ENCODE results near the gene MEP1A. TPM values are rescaled to one million over a fixed set of nuclear protein-coding genes. Genes with fewer than 3 reads are reported as not detected.
"Not testable (repeated sequence)": the region's sequence is repeated elsewhere in the genome, so short reads cannot be mapped to it uniquely, and the experiment has no call there.

Gene MEP1A
- total and polyA plus RNA-seq, 5 experiments from 2014 or later = not detected

DNA sequence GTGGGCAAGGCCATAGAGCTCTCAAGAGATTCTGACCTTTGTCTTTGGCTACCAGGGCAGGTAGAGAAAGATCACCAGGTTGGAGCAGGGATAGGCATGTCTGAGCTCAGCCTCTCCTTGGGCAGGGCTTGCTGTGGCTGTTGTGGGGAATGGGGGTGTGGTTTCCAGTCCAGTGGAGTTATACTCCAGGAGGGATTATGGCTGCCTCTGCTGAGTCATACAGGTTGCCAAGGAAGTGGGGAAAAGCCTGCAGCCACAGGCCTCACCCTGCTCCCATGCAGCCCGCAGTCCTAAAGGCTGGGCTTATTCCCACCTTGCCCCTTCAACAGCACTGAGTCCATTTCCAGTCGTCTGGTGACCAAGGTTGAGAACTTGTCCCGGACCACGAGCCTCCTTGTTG lies 21.9 kb downstream of the MEP1A start:
- DNase-seq = no peak
- POLR2A ChIA-PET = no interaction called here
- Mint-ChIP-seq H3K27me3 (peaks cover 24 to 60% (median 34%) of the 10 kb centered on the region in 5 donors), H3K36me3 (peaks cover 0 to 2% (median 0%) of the 10 kb centered on the region in 3 donors), H3K4me3 (no peak overlapping the region), H3K9me3 (peaks cover 0 to 3% (median 0%) of the 10 kb centered on the region in 9 donors), H3K27ac (no peak overlapping the region), H3K4me1 (no peaks in the 10 kb centered on the region)
- ATAC-seq = no peak

DNA sequence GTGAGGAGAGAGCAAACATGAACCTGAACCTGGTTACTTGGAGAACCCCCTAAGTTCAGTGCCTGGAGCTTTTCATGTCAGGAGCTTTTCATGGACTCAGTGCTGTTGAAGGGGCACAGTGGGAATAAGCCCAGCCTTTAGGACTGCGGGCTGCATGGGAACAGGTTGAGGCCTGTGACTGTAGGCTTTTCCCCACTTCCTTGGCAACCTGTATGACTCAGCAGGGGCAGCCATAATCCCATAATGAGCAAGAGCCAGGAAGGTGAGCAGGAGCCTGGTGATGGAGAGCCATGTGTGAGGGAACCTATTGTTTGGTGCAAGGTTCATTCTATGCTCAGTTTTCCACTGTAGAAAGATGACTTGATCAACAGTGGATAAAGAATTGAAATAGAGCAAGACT lies 23.4 kb downstream of the MEP1A start:
- H3K36me3 Mint-ChIP-seq = peaks cover 0 to 2% (median 0%) of the 10 kb centered on the region in 3 donors
- H3K4me1 Mint-ChIP-seq = no peaks in the 10 kb centered on the region
- POLR2A ChIA-PET = no interaction called here
- H3K4me3 Mint-ChIP-seq = no peak overlapping the region
- ATAC-seq (no peak), DNase-seq (no peak)
- peaks cover 14 to 45% (median 28%) of the 10 kb centered on the region in 5 donors for H3K27me3 Mint-ChIP-seq
- H3K9me3 Mint-ChIP-seq = peaks cover 0 to 3% (median 0%) of the 10 kb centered on the region in 9 donors
- no peak overlapping the region for H3K27ac Mint-ChIP-seq

DNA sequence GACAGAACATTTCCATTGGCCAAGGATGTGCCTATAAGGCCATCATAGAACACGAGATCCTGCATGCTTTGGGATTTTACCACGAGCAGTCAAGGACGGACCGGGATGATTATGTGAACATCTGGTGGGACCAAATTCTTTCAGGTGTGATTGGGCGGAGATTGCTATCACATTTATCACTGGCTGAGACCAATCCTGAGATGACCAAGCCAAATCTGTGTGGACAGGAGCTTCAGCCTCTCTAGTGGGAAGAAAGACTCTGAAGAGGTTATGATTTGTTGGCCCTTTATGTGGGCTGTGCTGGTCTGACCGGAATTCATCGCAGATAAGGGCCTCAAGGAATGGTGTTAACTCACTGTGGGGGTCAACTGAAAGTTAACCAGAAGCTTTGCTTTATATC lies 26.4 kb downstream of the MEP1A start:
- Mint-ChIP-seq H3K9me3 (no peaks in the 10 kb centered on the region), H3K36me3 (no peaks in the 10 kb centered on the region), H3K4me1 (no peaks in the 10 kb centered on the region), H3K4me3 (no peak overlapping the region), H3K27ac (no peak overlapping the region), H3K27me3 (peaks cover 3 to 29% (median 12%) of the 10 kb centered on the region in 5 donors)
- DNase-seq (no peak), ATAC-seq (no peak)
- POLR2A ChIA-PET = no interaction called here

DNA sequence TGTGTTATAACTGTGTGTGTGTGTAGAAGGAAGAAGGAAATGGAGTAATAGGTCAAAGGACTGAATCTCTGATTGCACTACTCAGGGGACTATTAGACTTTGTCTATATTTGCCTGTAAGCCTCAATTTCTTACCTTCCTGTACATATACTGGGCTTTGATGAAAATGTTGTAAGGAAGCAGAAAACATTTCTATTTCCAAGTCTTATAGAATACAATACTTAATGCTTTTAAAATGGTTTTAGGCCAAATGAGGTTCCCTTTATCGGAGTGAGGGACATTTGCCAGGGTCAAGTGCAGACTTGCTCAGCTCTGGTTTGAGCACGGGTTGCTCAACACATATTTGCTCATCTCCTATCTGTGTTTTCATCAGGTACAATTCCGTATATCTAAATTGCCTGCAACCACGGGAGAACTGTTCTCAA lies 28.3 kb downstream of the MEP1A start:
- Mint-ChIP-seq H3K27ac (no peak overlapping the region), H3K9me3 (no peaks in the 10 kb centered on the region), H3K27me3 (peaks cover 2 to 29% (median 7%) of the 10 kb centered on the region in 5 donors), H3K36me3 (no peaks in the 10 kb centered on the region), H3K4me1 (no peaks in the 10 kb centered on the region), H3K4me3 (no peak overlapping the region)
- POLR2A ChIA-PET = no interaction called here
- DNase-seq = no peak
- ATAC-seq = no peak

DNA sequence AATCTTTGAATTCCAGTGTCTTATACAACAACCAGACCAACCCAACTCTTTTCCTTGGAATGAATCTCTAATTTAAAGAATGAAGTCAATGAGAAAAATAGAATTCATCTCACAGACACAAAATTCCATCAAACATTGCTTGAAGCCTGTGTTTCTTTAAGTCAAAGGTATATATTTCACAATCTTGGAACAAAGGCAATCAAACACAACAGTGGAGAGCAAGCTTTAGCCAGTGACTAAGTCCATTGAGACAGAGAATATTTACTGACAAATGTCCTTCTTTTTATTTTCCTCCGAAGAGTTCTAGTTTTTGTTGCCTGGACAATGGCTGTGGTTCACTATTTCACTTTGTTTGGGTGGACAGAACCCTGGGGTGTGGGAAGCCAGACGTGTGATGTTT lies 35.8 kb downstream of the MEP1A start:
- ATAC-seq (no peak), DNase-seq (no peak)
- H3K4me1 Mint-ChIP-seq = no peaks in the 10 kb centered on the region
- POLR2A ChIA-PET = no interaction called here
- peaks cover 5 to 31% (median 17%) of the 10 kb centered on the region in 5 donors for H3K27me3 Mint-ChIP-seq
- H3K36me3 Mint-ChIP-seq = no peaks in the 10 kb centered on the region
- no peak overlapping the region for H3K4me3 Mint-ChIP-seq
- no peaks in the 10 kb centered on the region for H3K9me3 Mint-ChIP-seq
- H3K27ac Mint-ChIP-seq = no peak overlapping the region

DNA sequence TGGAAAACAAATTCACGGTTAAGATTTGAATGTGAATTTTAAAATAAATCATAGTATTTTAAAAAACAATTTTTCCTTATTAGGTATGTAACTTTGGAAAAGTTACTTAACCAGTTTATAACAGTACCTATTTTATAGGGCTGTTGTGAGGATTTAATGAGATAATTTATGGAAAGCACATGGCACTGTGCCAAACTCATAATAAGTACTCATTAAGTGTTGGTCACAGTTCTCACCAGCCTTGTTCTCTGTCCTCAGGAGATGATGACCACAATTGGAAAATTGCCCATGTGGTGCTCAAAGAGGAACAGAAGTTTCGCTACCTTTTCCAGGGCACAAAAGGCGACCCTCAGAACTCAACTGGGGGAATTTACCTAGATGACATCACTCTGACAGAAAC lies 39.6 kb downstream of the MEP1A start:
- no peak overlapping the region for H3K27ac Mint-ChIP-seq
- H3K36me3 Mint-ChIP-seq = no peaks in the 10 kb centered on the region
- H3K4me3 Mint-ChIP-seq = no peak overlapping the region
- DNase-seq (no peak), ATAC-seq (no peak)
- peaks cover 5 to 18% (median 14%) of the 10 kb centered on the region in 5 donors for H3K27me3 Mint-ChIP-seq
- POLR2A ChIA-PET = no interaction called here
- H3K9me3 Mint-ChIP-seq = no peaks in the 10 kb centered on the region
- H3K4me1 Mint-ChIP-seq = no peaks in the 10 kb centered on the region

DNA sequence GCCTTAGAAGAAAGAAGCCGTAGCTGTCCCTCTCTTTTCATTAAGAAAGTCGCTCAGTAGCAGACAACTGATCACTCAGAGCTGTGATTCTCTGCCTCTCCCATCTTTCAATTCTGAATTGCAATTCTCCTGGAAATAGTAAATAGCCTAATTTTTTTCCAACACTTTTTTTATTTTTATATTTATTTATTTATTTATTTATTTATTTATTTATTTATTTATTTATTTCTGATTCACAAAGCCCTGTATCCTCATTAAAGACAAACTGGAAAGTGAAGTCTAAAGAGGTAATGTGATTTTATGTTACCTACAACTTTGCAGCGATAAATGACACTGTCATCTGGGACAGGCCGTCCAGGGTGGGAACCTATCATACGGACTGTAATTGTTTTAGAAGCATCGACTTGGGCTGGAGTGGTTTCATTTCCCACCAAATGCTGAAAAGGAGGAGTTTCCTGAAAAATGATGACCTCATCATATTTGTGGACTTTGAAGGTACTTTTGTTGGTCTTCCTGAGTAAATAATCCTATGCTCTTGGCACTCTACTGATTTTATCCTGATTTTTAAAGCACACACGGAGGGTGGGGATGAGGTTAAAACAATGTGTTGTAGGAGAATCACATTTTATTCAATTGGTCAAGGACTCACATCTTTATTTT lies 41.2 kb downstream of the MEP1A start:
- H3K27ac Mint-ChIP-seq, POLR2A ChIA-PET, H3K4me3 Mint-ChIP-seq, DNase-seq, H3K4me1 Mint-ChIP-seq, H3K9me3 Mint-ChIP-seq, ATAC-seq, H3K36me3 Mint-ChIP-seq: not testable (repeated sequence)
- peaks cover 7 to 15% (median 12%) of the 10 kb centered on the region in 5 donors for H3K27me3 Mint-ChIP-seq

DNA sequence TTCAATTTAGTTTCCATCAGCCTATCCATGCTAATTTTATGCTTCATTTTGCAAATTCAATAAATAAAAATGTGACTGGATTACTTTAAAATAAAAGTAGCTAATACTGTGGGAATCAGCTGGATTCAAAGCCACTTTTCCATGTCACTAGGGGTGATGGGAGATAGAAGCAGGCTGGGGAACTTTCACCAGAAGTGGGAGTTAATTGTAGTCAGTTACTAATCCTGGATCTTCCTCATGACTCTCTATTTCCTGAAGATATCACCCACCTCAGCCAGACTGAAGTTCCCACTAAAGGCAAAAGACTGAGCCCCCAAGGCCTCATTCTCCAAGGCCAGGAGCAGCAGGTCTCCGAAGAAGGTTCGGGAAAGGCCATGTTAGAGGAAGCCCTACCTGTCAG lies 41.8 kb downstream of the MEP1A start:
- H3K27ac Mint-ChIP-seq, H3K9me3 Mint-ChIP-seq, DNase-seq, POLR2A ChIA-PET, H3K36me3 Mint-ChIP-seq, H3K4me3 Mint-ChIP-seq, H3K4me1 Mint-ChIP-seq, H3K27me3 Mint-ChIP-seq, ATAC-seq: not testable (repeated sequence)

DNA sequence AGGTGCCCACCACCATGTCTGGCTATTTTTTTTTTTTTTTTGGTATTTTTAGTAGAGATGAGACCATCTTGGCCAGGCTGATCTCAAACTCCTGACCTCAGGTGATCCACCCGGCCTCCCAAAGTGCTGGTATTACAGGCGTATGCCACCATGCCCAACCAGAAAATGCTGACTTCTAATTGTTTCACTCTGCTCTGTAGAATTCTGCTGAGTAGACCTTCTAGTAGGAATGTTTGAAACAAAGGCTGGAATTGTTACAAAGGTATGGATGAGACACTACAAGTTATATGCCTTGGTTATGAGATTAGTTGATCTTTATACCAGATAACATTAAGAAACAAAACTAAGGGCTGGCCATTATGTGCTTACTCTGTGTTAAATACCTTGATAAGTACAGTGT lies 44.8 kb downstream of the MEP1A start:
- no peak overlapping the region for H3K4me3 Mint-ChIP-seq
- no peak for ATAC-seq

DNA sequence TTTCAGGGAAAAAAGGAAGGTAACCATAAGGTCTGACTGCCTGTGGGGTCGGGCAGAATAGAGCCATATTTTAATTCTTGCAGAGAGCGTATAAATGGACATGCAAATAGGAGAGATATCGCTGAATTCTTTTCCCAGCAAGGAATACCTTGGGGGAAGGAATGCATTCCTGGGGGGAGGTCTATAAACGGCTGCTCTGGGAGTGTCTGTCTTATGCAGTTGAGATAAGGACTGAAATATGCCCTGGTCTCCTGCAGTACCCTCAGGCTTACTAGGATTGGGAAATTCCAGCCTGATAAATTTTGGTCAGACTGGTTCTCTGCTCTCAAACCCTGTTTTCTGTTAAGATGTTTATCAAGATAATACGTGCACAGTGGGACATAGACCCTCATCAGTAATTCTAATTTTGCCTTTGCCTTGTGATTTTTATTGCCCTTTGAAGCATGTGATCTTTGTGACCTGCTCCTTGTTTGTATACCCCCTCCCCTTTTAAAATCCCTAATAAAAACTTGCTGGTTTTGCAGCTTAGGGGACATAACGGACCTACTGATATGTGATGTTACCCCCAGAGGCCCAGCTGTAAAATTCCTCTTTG lies 49.2 kb downstream of the MEP1A start:
- Mint-ChIP-seq H3K27me3 (peaks cover 0 to 13% (median 7%) of the 10 kb centered on the region in 5 donors), H3K9me3 (peaks cover 6 to 28% (median 21%) of the 10 kb centered on the region in 9 donors), H3K36me3 (peaks cover 0 to 18% (median 3%) of the 10 kb centered on the region in 3 donors)
- DNase-seq, H3K27ac Mint-ChIP-seq, ATAC-seq, POLR2A ChIA-PET, H3K4me1 Mint-ChIP-seq, H3K4me3 Mint-ChIP-seq: not testable (repeated sequence)

More for the DNA sequence above, 44.8 kb downstream of the MEP1A start:
- H3K36me3 Mint-ChIP-seq = peaks cover 0 to 16% (median 3%) of the 10 kb centered on the region in 3 donors
- H3K4me1 Mint-ChIP-seq = no peaks in the 10 kb centered on the region
- POLR2A ChIA-PET = no interaction called here
- peaks cover 6 to 27% (median 19%) of the 10 kb centered on the region in 9 donors for H3K9me3 Mint-ChIP-seq
- no peak overlapping the region for H3K27ac Mint-ChIP-seq
- peaks cover 0 to 7% (median 5%) of the 10 kb centered on the region in 5 donors for H3K27me3 Mint-ChIP-seq
- no peak for DNase-seq

DNA sequence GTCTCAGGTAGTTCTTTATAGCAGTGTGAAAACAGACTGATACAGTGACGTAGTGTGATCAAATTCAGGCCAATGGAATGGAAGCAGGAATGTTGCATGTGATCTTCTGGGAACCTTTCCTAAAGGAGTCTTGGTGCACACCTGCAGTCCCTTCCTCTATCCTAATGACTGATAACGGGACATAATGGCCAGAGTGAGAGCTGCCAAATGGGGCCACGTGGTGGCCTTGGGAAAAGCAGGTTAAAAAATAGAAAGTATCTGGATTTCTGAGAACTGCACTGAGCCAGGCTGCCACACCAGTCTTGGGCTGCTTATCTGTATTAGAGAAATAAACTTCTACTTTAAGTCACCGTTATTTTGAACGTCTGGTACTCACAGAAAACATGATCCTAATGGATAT lies 51.9 kb downstream of the MEP1A start:
- POLR2A ChIA-PET = no interaction called here
- Mint-ChIP-seq H3K27ac (no peak overlapping the region), H3K36me3 (peaks cover 0 to 15% (median 3%) of the 10 kb centered on the region in 3 donors), H3K9me3 (peaks cover 6 to 26% (median 21%) of the 10 kb centered on the region in 9 donors), H3K27me3 (peaks cover 12 to 29% (median 16%) of the 10 kb centered on the region in 5 donors), H3K4me3 (no peak overlapping the region), H3K4me1 (peaks cover 4 to 9% (median 6%) of the 10 kb centered on the region in 4 donors)
- no peak for ATAC-seq
- no peak for DNase-seq

DNA sequence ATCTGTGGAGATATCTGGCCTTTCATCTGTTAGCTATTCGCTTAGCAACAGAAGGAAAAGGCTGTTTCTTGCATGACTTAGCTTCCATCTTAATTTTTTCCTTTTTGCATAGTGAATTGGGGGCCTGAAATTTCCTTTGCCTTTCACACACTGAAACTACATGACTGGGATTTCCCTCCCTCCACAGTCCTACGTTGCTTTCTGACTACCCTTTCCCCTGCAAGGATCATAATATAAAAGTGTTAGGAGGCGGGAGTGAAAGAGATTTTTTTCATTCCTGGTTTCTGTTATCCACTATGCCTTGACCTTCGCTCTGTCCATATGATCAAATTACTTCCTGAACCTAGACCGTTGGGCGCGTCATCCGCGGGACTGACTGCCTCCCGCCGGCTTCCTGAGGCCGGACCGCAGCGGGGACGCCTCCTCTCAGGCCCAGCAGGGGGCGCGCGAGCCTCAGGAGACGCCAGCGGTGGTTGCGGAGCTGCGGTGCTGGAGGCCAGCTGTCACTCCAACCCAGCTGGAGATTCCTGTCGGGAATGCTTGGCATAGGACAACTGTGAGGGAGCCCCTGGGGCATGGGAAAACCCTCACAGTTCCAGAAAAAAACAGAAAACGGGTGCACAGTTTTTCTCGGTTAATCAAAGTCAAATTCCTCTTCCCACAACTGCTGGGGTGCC lies 55.6 kb downstream of the MEP1A start:
- Mint-ChIP-seq H3K4me3 (peak overlapping the region; percentile 23 to 74 (median 56)), H3K4me1 (peaks cover 4 to 9% (median 6%) of the 10 kb centered on the region in 4 donors), H3K27ac (peak overlapping the region in 3 of 10 donors; percentile 65 to 74 (median 68)), H3K9me3 (no peaks in the 10 kb centered on the region), H3K27me3 (peaks cover 12 to 29% (median 21%) of the 10 kb centered on the region in 5 donors), H3K36me3 (no peaks in the 10 kb centered on the region)
- ATAC-seq (peak; percentile 45 to 73), DNase-seq (peak; percentile 15 to 67 (median 48))
- POLR2A ChIA-PET = no interaction called here

DNA sequence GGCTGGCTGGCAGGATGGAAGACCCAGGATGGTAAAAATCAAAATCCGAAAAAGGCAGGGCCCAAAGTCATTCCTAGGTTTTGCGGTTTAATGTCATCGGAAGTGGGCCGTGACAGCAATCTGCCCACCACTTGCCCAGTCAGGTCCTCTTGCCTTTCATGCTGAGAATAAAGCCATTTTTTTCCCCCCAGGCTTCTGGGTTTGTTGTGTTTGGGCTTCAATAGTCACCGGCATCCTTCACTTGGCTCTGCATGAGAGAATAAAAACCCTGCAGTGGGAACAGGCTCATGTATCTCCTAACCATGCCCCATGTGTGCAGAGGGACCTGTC lies 56.1 kb downstream of the MEP1A start:
- Mint-ChIP-seq H3K4me3 (no peak overlapping the region), H3K4me1 (peaks cover 4 to 9% (median 6%) of the 10 kb centered on the region in 4 donors), H3K36me3 (no peaks in the 10 kb centered on the region), H3K27ac (no peak overlapping the region), H3K9me3 (no peaks in the 10 kb centered on the region), H3K27me3 (peaks cover 16 to 33% (median 19%) of the 10 kb centered on the region in 5 donors)
- ATAC-seq = no peak
- no peak for DNase-seq
- POLR2A ChIA-PET = no interaction called here

Data from naive thymus-derived CD8-positive, alpha-beta T cell (primary cell).